ENCODE results near the gene DLGAP4. TPM values are rescaled to one million over a fixed set of nuclear protein-coding genes. Genes with fewer than 3 reads are reported as not detected.

The DLGAP4 gene
- total RNA-seq, 2 experiments from 2014 or later = 11.5 to 13.1 TPM

- intact Hi-C loops (cut with micrococcal nuclease) = no loop called here
- POLR2A ChIA-PET = no interaction called here
- TF ChIP-seq CTCF (IDR thresholded peaks at IDR 0.05) = no peak
- ATAC-seq = no peak
- H3K9me3 Mint-ChIP-seq = no peaks in the 10 kb centered on the region
- DNase-seq = no peak
- H3K4me3 Mint-ChIP-seq = no peak overlapping the region
- H3K36me3 Mint-ChIP-seq (ENCODE audit: low read depth) = no peaks in the 10 kb centered on the region
- H3K27me3 Mint-ChIP-seq = peaks cover under 1% of the 10 kb centered on the region
- no peaks in the 10 kb centered on the region for H3K4me1 Mint-ChIP-seq (ENCODE audit: low read depth)
- H3K27ac Mint-ChIP-seq = no peak overlapping the region
- CTCF ChIA-PET = no interaction called here
These were observed 40.1 kb downstream of the DLGAP4 start for GRCh38 chr20:36346256-36346655.

- H3K4me1 Mint-ChIP-seq (ENCODE audit: low read depth) = no peaks in the 10 kb centered on the region
- ATAC-seq (no peak), DNase-seq (no peak)
- POLR2A ChIA-PET = interaction anchor here (0.6 kb wide), 1 partner anchor 162 kb away, joined by 3 read pairs; no protein-coding TSS in a partner anchor
- no peak overlapping the region for H3K27ac Mint-ChIP-seq
- no peak overlapping the region for H3K4me3 Mint-ChIP-seq
- CTCF ChIA-PET = no interaction called here
- no peaks in the 10 kb centered on the region for H3K36me3 Mint-ChIP-seq (ENCODE audit: low read depth)
- TF ChIP-seq CTCF (IDR thresholded peaks at IDR 0.05) = no peak
- H3K27me3 Mint-ChIP-seq = no peaks in the 10 kb centered on the region
- intact Hi-C loops (cut with micrococcal nuclease) = no loop called here
- H3K9me3 Mint-ChIP-seq = no peaks in the 10 kb centered on the region
These were observed 43.4 kb downstream of the DLGAP4 start for GRCh38 chr20:36349384-36350170.

DNA sequence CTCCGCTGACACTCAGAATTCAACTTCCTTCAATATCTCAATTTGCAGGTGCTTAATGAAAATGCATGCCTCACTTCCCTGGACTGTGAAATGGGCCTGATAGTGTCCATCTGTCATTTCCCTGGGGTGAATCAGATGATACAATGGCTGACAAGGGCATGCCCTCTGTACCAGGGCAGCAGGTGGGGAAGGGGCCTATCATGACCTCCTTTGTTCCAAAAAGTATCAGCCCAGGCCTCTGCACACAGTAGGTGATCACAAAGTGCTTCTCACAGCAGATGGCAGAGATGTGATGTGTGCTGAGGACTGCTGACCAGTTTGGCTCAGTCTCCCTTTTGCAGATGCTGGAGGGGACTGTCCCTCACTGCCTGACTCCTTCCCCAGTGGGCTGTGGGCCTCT, 44.3 kb downstream of the DLGAP4 start:
- no peaks in the 10 kb centered on the region for H3K36me3 Mint-ChIP-seq (ENCODE audit: low read depth)
- no peaks in the 10 kb centered on the region for H3K4me1 Mint-ChIP-seq (ENCODE audit: low read depth)
- H3K9me3 Mint-ChIP-seq = no peaks in the 10 kb centered on the region
- ATAC-seq (no peak), DNase-seq (no peak)
- peaks cover under 1% of the 10 kb centered on the region for H3K27me3 Mint-ChIP-seq
- CTCF ChIA-PET = no interaction called here
- no peak overlapping the region for H3K27ac Mint-ChIP-seq
- intact Hi-C loops (cut with micrococcal nuclease) = no loop called here
- no peak overlapping the region for H3K4me3 Mint-ChIP-seq
- POLR2A ChIA-PET = no interaction called here
- TF ChIP-seq CTCF (IDR thresholded peaks at IDR 0.05) = no peak

DNA sequence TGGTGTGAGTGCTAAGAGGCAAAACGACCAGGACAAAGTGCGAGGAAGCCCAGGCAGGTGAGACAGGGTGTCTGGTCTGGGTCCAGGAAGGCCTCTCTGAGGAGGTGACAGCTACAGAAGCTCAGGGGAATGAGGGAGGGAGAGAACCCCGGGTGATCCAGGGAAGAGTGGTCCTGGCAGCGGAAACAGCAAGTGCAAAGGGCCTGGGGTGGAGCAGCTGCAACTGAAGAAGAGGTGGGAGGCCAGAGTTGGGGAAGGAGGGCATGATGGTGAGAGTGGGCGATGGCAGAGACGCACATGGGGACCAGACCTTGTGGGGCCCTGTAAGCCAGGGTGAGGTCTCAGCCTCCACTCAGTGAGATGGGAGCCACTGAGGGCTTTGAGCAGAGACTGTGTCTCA, 45.8 kb downstream of the DLGAP4 start:
- Mint-ChIP-seq H3K27ac (no peak overlapping the region), H3K9me3 (no peaks in the 10 kb centered on the region), H3K36me3 (ENCODE audit: low read depth) (no peaks in the 10 kb centered on the region), H3K27me3 (peaks cover 5% of the 10 kb centered on the region), H3K4me3 (no peak overlapping the region), H3K4me1 (ENCODE audit: low read depth) (no peaks in the 10 kb centered on the region)
- DNase-seq = no peak
- TF ChIP-seq CTCF (IDR thresholded peaks at IDR 0.05) = no peak
- POLR2A ChIA-PET = no interaction called here
- ATAC-seq = no peak
- CTCF ChIA-PET = interaction anchor here (1.4 kb wide), 1 partner anchor 153 kb away, joined by 3 read pairs; no protein-coding TSS in a partner anchor
- intact Hi-C loops (cut with micrococcal nuclease) = no loop called here

DNA sequence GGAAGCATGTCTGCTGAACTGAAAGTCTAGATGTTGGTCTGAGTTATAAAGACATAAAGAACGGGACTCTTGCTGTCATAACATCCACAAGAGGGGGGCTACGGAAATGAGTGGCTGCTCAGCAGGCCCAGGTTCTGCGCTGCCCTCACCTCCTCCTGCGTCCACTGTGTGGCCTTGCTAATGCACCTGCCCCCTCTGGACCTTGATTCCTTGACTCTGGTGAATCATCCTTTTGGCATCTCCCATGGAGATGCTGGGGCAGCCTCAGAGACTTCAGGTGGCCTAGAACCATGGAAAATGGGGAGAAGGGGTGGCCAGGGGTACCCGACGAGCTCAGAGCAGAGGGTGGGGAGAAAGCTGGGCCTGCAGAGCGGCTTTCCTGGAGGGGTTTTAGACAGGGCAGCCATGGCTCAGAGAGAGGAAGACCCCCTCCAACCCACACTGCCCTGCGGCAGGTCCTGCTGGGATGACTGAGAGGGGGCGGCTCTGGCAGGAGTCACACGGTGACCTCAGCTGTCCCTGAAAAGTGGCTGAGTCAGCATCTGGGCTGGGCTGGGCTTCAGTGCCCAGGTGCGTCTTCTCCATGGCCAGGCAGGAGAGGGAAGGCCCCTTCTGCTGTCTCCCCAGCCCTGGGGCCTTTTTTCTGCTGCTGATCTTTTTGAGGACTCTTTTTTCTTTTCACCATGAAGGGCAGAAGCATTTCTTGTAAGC, 46.9 kb downstream of the DLGAP4 start:
- H3K27me3 Mint-ChIP-seq = peaks cover 7% of the 10 kb centered on the region
- no peak overlapping the region for H3K4me3 Mint-ChIP-seq
- no peaks in the 10 kb centered on the region for H3K9me3 Mint-ChIP-seq
- no peak for DNase-seq
- H3K27ac Mint-ChIP-seq = no peak overlapping the region
- ChIA-PET CTCF (no interaction called here), POLR2A (no interaction called here)
- ATAC-seq = no peak
- no peak for TF ChIP-seq CTCF (IDR thresholded peaks at IDR 0.05)
- no peaks in the 10 kb centered on the region for H3K36me3 Mint-ChIP-seq (ENCODE audit: low read depth)
- H3K4me1 Mint-ChIP-seq (ENCODE audit: low read depth) = no peaks in the 10 kb centered on the region
- intact Hi-C loops (cut with micrococcal nuclease) = no loop called here
